Thyroid gland (tissue), 4 donors: ENCODE results near the gene NEK2. TPM values are rescaled to one million over a fixed set of nuclear protein-coding genes. Genes with fewer than 3 reads are reported as not detected.
A peak's percentile ranks its signal among the peaks of the same experiment; 100 is the strongest.
"Not testable (repeated sequence)": the region's sequence is repeated elsewhere in the genome, so short reads cannot be mapped to it uniquely, and the experiment has no call there.

Experiments
- DNase-seq, 2 donors: peaks; one replicate each; pipeline ENCODE4 v3.0.0-alpha.2; 2019
- H3K27ac ChIP-seq, 3 donors: fragments of 200-600 bp; sonication (generic); 1 replicate in 2 of 3; 2 replicates in 1 of 3; pipeline ENCODE4 v1.5.1; 2016 to 2019; ENCODE audit warnings: mild to moderate bottlenecking in 1 of 3, moderate library complexity in 1 of 3
- H3K27me3 ChIP-seq: fragments of 200-600 bp; sonication (generic); one replicate; pipeline ENCODE4 v1.5.1; 2019
- H3K36me3 ChIP-seq, 2 donors: fragments of 200-600 bp; sonication (generic); one replicate each; pipeline ENCODE4 v1.5.1; 2016 to 2019
- H3K4me1 ChIP-seq, 2 donors: fragments of 200-600 bp; sonication (generic); one replicate each; pipeline ENCODE4 v1.5.1; 2017 to 2019
- H3K4me3 ChIP-seq, 3 donors: fragments of 200-600 bp; sonication (generic); replicated peaks in 1 of 3; 1 replicate in 2 of 3; 2 replicates in 1 of 3; pipeline ENCODE4 v1.5.1; 2016; ENCODE audit warnings: mild to moderate bottlenecking in 1 of 3
- H3K9me3 ChIP-seq: fragments of 200-600 bp; sonication (generic); one replicate; pipeline ENCODE4 v1.5.1; 2017
- POLR2A ChIP-seq, 2 donors: fragments of 450-650 bp; IDR thresholded peaks; one replicate each; pipeline ENCODE4 v1.6.1; 2017; ENCODE audit warnings: antibody characterized with exemption in 2 of 2, mild to moderate bottlenecking in 2 of 2, moderate library complexity in 1 of 2
- WGBS, 2 donors: methylation state at CpG; one replicate each; pipeline ENCODE4 v1.1.5; 2017; 5-methylcytosine and 5-hydroxymethylcytosine counted together
- intact Hi-C: fragments of 100-400 bp; cut with DNase I; formaldehyde crosslinking; loops from one replicate; pipeline ENCODE4 v1.15.1; 2023
- total RNA-seq, 4 donors: library from RNA; depleted of rRNA; stranded (reverse); fragments of >200 nt; gene quantifications; one replicate each; pipeline ENCODE4 v1.2.3, GENCODE V29; 2016
- TF ChIP-seq, protein P1 (sequence below), 6 experiments: fragments of 200-600 bp in 3 of 6; fragments of 450-650 bp in 3 of 6; sonication (generic) in 3 of 6; IDR thresholded peaks; one replicate each; pipeline ENCODE4 v1.5.1; 2016 to 2019; ENCODE audit warnings: antibody characterized with exemption in 6 of 6, mild to moderate bottlenecking in 2 of 6, inconsistent platforms in 1 of 6, moderate library complexity in 1 of 6

NEK2 gene
- total RNA-seq, 4 donors from 2014 or later = 0.11 to 2.4 (median 0.40) TPM; not detected in 1

DNA sequence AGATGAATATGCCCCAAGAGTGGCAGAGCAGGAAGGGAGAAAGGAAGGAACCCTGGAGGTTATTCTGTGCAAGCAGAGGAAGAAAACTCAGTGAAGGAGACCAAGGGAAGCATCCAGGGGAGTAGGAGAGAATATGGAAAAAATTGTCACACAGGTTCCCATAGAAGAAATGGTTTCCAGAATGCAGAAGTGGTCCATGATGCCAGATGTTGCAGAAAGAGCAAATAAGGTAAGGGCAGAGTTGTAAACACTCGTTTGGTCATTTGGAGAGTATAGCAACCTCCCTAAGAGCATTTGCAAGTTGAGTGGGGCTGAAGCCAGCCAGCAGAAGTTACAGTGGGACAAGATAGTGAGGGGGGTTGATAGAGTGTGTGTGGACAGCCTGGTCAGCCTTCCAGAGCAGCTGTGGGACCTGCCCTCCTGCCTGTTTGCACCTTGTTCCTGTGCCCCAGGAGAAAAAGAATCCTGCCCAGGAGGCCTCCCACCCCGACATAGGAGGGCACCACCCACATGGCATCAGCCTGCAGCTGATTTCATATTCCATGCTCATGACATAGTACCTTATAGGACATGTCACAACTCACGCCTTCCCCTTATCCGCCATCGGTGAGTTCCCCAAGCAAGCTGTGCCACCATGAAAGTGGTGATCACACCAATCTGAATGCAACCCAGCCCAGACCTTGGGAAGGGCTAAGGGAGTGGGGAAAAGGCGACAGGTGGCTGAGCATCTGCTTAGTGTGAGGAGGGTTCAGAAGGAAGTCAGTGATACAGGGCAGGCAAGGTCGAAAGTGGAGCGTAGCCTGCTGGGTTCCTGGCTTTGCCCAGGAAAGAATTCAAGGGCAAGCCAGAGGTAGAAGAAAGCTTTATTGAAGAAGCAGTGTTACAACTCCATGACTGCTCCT lies 8.2 kb upstream of the NEK2 start:
- Histone ChIP-seq H3K4me3 (no peak overlapping the region), H3K27ac (no peak overlapping the region), H3K27me3 (no peaks in the 10 kb centered on the region), H3K4me1 (no peaks in the 10 kb centered on the region), H3K36me3 (no peaks in the 10 kb centered on the region), H3K9me3 (no peaks in the 10 kb centered on the region)
- no peak for DNase-seq
- WGBS, 2 donors = 84 to 89% methylated on average over 6 to 8 of the region's 8 CpGs
- intact Hi-C loops = loop anchor here (10.0 kb wide), 1 partner anchor 351 kb away; the partner anchor contains the start of genes DTL and INTS7
- no peak for TF ChIP-seq POLR2A (IDR thresholded peaks at IDR 0.05)
- TF ChIP-seq, protein P1, sequence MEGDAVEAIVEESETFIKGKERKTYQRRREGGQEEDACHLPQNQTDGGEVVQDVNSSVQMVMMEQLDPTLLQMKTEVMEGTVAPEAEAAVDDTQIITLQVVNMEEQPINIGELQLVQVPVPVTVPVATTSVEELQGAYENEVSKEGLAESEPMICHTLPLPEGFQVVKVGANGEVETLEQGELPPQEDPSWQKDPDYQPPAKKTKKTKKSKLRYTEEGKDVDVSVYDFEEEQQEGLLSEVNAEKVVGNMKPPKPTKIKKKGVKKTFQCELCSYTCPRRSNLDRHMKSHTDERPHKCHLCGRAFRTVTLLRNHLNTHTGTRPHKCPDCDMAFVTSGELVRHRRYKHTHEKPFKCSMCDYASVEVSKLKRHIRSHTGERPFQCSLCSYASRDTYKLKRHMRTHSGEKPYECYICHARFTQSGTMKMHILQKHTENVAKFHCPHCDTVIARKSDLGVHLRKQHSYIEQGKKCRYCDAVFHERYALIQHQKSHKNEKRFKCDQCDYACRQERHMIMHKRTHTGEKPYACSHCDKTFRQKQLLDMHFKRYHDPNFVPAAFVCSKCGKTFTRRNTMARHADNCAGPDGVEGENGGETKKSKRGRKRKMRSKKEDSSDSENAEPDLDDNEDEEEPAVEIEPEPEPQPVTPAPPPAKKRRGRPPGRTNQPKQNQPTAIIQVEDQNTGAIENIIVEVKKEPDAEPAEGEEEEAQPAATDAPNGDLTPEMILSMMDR (IDR thresholded peaks at IDR 0.05) = no peak

GRCh38 chr1:211682186-211682585 lies 6.8 kb upstream of the NEK2 start:
- H3K27ac ChIP-seq, H3K36me3 ChIP-seq, H3K27me3 ChIP-seq, H3K4me3 ChIP-seq, H3K4me1 ChIP-seq, H3K9me3 ChIP-seq, DNase-seq: not testable (repeated sequence)
- intact Hi-C loops = loop anchor here (10.0 kb wide), 1 partner anchor 353 kb away; the partner anchor contains the start of genes DTL and INTS7
- WGBS, 2 donors = 91 to 95% methylated on average over 7 of the region's 7 CpGs

DNA sequence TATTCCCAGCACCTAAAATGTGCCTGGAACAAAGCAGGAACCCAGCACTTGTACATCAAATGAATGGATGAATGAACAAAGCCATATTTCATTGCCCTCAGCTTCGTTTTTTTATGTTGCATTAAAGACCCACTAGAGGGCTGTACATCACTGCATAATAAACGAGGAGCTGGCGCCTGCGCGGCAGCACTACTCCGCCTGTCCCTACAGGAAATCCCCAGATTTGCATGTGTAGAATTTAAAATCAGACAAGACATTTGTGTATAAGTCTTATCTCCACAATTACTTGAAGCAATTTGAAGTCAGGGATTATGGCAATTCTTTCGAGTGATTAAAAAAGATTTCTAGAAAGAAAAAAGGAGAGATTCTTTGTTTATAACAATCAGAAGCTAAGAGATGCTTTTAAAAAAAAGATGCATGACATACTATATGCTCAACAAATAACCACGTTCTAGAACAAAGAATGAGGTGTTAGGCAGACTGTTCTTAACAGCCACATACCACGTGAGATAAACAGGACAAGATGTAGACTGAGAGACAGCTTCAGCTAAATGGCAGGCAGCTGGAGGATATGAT lies 5.4 kb upstream of the NEK2 start:
- WGBS, 2 donors = 8 to 9% methylated on average over 9 of the region's 9 CpGs
- Histone ChIP-seq H3K4me1 (peaks cover 2% of the 10 kb centered on the region in 2 donors), H3K27ac (no peak overlapping the region), H3K27me3 (no peaks in the 10 kb centered on the region), H3K9me3 (no peaks in the 10 kb centered on the region), H3K36me3 (no peaks in the 10 kb centered on the region), H3K4me3 (no peak overlapping the region)
- DNase-seq = peak; percentile 60 to 61
- TF ChIP-seq POLR2A (IDR thresholded peaks at IDR 0.05) = no peak
- TF ChIP-seq, protein P1 (IDR thresholded peaks at IDR 0.05) = peak; percentile 21 to 91 (median 70)
- intact Hi-C loops = loop anchor here (10.0 kb wide), 1 partner anchor 354 kb away; the partner anchor contains the start of genes DTL and INTS7

DNA sequence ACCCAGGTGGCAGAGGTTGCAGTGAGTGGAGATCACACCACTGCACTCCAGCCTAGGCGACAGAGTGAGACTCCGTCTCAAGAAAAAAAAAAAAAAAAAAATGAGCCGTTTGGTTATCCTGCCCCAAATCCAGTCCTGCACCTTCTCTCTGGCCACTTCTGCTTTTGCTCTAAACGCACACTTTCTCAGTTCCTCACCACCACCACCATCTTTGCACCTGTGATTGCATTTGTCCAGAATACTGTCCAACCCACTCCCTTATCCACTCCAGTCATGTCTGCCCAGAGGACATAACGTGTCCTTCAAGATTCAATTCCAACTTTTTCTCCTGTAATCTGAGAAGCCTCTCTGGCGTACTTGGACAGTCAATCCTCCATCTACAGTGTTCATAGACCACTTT lies 2.2 kb upstream of the NEK2 start:
- no peak for DNase-seq
- no peak overlapping the region for H3K27ac ChIP-seq
- no peak overlapping the region for H3K4me3 ChIP-seq
- intact Hi-C loops = loop anchor here (10.0 kb wide), 1 partner anchor 777 kb away; no protein-coding TSS in a partner anchor
- no peaks in the 10 kb centered on the region for H3K27me3 ChIP-seq
- TF ChIP-seq POLR2A (IDR thresholded peaks at IDR 0.05) = no peak
- TF ChIP-seq, protein P1 (IDR thresholded peaks at IDR 0.05) = no peak
- 57 to 75% methylated on average over 6 of the region's 6 CpGs for WGBS, 2 donors
- peaks cover 4 to 9% of the 10 kb centered on the region in 2 donors for H3K4me1 ChIP-seq
- H3K36me3 ChIP-seq = no peaks in the 10 kb centered on the region
- H3K9me3 ChIP-seq = no peaks in the 10 kb centered on the region

GRCh38 chr1:211676761-211677160 lies 1.3 kb upstream of the NEK2 start:
- H3K27ac ChIP-seq = no peak overlapping the region
- H3K4me3 ChIP-seq = no peak overlapping the region
- H3K27me3 ChIP-seq = no peaks in the 10 kb centered on the region
- intact Hi-C loops = loop anchor here (10.0 kb wide), 1 partner anchor 778 kb away; no protein-coding TSS in a partner anchor
- H3K9me3 ChIP-seq = no peaks in the 10 kb centered on the region
- H3K4me1 ChIP-seq = peaks cover 4 to 9% of the 10 kb centered on the region in 2 donors
- no peak for DNase-seq
- TF ChIP-seq, protein P1 (IDR thresholded peaks at IDR 0.05) = no peak
- no peak for TF ChIP-seq POLR2A (IDR thresholded peaks at IDR 0.05)
- no peaks in the 10 kb centered on the region for H3K36me3 ChIP-seq
